Measurements from ENCODE around the gene GPR119.
"Not testable (repeated sequence)": the region's sequence is repeated elsewhere in the genome, so short reads cannot be mapped to it uniquely, and the experiment has no call there.

Gene GPR119

DNA sequence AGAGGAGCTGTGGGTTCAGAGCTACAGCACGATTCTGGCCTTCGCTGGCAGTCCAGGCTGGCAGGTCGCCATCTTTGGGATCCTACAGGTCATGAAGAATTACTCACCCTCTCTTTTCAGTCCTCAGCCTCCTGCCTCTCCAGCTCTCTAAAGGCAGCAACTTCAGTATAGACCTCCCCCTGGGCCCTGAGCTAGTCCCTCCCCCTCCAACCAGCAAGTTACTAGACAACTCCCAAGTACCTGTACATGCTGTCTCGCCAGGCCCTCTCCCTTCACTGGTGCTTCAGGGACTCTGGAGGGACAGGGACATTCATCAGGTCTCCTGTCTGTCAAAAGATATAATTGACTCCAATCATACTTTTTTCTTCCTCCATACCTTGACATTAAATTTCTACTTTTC lies at the start of gene GPR119:
TSS of gene GPR119 (minus strand) at position 155 of the 400 bp plus-strand sequence. CDS start 227 bp downstream, outside the sequence.
- DNase-seq = no peak

DNA sequence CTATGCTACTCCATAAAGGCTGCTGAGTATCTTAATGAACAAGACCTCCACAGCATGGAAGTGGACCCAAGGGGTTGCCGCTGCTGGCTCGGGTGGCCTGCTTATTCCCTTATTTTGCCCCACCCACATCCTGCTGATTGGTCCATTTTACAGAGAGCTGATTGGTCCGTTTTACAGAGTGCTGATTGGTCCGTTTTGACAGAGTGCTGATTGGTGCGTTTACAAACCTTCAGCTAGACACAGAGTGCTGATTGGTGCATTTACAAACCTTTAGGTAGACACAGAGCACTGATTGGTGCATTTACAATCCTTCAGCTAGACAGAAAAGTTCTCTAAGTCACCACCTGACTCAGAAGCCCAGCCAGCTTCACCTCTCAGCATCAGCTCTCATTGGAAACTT lies 43.8 kb upstream of the GPR119 start:
- DNase-seq = not testable (repeated sequence)

DNA sequence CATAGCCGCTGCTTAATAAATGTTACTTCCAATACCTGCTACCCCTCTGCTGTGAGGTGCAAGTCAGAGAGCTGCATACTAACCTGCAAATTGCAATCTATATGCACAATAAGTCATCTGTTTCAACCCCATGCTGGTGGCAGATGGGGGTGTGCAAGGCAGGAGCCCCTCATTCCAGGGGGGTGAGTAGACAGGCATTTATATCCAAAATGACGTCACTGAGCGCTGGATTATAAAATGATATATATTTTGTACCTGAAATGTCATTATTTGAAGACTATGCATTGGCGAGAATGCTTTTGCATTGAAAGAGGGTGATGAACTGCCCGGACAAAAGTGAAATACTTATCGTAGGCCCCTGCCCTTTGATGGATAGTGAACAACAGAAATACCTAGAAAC lies 41.1 kb upstream of the GPR119 start:
- DNase-seq = no peak

DNA sequence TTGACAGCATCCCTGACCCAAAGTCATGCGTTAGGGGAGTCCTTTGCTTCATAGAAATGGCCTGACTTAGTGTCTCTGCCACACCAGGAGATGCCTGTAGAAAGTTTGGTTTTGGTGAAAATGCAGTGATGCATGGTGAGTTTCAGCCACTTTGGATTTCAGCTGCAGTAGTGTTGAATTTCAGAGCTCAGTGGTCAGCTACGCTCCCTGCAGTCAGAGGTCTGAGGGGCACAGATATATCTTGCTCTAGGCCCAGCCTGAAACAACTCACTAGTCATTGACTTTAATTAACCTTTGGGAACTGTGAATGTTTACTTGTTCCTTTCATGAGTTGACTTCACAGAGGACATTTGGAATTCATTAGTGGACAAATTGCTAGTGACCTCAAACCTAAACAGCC lies 33.8 kb upstream of the GPR119 start:
- DNase-seq = no peak

DNA sequence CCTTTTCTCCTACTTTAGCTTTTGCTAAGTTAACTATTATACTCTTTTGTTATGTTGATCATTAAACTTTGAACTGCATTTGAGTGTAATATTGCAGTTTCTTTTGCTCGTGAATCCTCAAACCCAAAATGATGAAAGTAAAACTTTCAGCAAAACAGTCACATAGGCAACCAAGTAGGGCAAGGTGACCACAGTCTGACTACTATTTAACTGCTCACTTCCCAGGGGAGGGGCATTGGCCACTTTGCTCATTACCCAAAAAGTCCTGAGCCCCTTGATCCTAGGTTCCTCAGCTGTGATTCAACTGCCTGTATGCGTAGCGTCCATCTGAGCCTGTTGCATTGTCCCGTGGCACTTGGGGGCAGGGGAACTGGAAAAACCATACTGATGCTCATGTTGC lies 33.3 kb upstream of the GPR119 start:
- no peak for DNase-seq

DNA sequence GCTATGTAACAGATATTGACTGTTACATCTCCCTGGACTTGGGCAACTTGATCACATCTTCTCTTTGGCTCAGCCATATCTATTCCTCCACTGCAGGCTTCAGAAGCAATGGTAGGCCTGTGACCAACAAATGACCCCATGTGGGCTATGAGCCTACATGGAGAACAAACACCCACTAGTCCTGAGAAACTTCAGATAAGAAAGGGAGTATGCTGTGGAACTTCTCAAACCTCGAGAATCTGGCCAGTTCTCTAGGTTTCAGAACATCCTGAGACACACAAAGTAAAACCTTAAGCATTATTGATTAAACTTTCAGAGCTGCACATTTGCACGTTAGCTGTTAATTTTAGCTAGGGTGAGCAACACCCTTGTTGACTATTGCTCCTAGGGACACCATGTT lies 32.6 kb upstream of the GPR119 start:
- DNase-seq = no peak

DNA sequence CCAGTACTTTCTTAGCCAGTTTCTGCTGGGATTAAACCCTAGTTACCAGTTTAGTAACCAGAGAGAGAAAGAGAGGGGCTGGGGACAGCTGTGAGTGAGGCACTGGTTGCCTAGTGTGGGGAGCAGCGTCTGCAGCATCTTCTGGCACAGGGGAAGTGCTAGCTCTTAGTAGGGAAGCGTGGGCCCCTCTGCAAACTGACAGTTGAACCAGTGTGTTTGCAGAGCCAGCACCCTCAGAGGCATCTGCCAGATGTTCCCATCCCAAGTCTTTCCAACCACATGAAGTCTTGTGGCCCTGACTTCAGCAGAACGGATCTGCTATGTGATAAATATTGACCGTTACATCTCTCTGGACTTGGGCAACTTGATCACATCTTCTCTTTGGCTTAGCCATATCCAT lies 31.3 kb upstream of the GPR119 start:
- no peak for DNase-seq

DNA sequence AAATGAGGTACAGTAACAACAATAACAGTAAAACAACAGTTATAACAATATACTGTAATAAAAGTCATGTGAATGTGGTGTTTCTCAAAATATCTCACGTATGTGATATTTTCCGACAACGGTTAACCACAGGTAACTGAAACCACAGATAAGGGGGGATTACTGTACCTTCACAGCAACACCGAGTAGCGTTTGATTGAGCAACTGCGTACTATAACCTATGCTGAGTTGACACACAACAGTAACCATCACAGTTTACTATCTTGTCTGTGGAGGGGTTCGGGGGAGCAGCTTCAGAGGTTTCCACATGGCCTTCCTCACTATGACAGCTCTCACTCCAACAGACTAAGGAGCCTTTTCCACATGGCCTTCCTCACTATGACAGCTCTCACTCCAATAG lies 29.7 kb upstream of the GPR119 start:
- no peak for DNase-seq

DNA sequence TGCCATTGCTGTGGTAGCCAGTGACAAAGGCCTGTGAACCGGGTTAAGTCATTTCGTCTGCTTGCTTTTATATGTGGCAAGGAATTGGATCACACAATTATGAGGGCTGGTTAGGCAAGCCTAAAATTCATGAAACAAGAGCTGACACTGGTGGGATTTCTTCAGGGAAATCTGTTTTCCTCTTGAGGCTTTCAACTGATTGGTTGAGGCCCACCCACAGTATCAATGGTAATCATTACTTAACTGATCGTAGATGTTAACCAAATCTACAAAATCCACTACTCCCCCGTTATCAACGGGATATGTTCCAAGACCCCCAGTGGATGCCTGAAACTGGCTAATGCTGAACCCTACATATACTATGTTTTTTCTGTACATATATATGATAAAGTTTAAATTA lies 29.3 kb upstream of the GPR119 start:
- DNase-seq = no peak

DNA sequence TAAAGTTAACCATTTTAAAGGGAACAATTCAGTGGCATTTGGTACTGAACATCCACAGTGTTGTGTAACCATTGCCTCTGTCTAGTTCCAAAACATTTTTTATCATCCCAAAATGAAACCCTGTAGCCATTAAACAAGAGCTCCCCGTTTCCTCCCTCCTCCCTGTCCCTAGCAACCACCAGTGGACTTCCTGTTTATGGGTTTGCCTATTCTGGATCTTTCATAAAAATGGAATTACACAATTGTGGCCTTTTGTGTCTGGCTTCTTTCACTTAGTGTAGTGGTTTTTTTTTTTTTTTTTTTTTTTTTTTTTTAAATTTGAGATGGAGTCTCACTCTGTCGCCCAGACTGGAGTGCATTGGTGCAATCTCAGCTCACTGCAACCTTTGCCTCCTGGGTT lies 27.9 kb upstream of the GPR119 start:
- DNase-seq = no peak

DNA sequence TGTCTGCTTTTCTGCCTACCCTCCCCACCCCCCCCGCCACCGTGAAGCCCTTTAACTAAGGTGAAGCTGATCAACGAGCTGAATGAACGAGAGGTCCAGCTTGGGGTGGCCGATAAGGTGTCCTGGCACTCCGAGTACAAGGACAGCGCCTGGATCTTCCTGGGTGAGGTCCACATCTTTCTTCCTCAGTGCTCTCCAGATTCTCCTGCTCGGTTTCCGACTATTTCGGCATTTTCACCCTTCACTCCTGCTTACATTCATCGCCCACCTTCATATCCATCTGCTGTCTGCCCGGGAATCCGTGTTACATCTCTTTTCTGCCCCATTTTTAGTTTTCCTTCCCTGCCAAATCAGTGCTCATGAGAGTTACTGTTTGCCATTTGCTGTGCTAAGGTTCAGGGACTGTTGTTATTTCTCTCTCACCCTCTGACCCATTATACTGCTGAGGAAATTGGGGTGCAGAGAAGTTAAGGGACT lies 16.8 kb upstream of the GPR119 start:
- no peak for DNase-seq

DNA sequence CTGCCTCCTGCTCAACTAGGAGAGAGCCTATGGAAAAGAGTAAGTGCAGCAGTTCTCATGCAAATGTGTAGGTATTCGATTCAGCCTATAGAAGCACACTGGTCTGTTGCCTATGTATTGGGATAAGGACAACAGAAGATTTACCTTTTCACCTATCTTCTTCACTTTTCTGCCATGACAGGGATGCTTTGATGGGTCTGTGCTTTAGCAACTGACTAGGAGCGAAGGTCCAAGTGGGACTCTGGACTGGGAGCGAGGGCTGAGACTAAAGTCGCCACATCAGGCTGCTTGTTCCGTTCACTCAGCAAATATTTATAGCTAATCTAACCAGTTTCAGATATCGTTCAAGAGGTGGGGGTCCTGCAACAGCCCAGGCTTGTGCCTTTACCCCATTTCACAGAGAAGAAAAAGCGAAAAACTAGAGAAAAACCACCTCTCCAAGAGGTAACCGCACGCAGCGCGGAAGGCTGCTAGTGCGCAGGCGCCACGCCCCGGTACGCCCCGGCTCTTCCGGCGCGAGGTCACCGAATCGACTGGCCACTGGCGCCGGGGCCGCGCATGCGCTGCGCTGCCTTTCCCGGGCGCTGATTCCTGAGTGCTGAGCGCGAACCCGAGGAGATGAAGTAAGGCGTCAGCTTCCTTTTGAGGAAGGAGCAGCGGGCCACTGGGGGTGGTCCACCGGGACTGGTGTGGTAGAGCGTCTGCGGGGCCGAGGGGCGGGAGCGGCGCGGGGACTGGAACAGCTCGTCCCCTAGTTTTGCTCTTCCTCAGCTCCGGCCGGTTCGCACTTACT lies 16.1 kb upstream of the GPR119 start, which contains the start of gene RBMX2:
TSS of gene RBMX2 (plus strand) at position 573 of the 793 bp plus-strand sequence. CDS start at position 619, 46 bp downstream.
- peak; percentile 69 for DNase-seq

DNA sequence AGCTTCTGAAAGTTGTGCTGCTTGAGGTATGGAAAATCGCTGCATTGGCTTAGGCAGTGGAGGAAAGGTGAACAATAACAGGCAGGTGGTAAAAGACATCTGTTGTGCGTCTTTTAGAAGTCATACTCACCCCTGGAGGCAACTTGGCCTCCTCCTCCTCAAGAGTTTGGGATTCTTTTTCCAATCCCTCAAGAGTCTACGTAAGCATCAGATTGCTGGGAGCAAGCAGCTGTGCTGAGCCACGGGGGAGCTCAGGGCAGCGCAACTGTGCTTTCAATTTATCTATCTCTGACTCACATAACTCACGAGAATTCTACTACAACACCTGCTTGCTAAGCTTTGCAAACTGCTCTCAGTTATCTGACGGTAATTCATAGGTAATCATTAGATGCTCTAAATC lies 9.9 kb upstream of the GPR119 start:
- DNase-seq = no peak

DNA sequence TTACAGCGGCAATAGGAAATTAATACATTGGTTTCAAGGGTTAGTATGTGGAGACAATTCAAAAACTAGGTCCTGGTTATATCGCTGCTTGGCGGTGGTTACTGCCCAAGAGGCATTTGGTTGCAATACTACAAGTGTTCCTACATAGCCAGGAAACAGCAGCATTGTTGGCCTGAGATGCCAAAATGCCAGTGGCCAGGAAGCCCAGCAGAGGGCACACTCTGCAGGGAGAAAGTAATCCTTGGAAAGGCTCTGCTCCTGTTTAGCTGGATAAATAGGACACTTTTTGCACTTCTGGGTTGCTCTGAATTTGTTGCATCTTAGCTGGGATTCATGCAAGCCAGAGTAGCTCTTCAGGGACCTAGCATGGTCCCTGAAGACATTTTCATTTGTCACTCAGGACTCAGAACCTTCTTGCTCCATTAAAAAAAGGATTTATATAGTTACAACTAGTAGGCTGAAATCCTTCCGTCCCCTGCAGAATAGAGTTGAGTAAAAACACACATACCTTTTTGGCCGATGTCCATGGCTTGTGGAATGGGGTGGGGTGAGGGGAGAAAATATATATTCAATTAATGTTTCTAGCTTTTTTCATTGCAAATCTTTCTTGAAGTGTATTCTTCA lies 8.1 kb upstream of the GPR119 start:
- no peak for DNase-seq

DNA sequence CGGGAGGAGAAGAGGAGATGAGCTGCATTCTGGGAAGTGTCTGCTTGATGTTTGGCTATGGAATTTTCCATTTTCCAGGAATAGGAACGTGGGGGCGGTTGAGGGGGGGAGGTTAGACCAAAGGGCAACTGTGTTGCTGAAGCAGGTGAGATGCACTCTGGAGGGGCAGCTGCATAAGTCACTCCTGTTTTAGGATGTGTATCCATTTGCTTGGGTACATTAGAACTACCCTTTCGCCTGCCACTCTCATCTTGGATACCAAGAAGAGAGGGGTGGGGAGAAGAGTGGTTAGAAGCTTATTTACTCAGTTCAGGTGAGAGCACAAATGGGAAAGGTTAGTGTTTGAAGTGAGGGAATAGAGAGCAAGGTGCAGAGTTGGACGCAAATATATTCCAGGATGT lies 934 bp upstream of the GPR119 start:
- no peak for DNase-seq

DNA sequence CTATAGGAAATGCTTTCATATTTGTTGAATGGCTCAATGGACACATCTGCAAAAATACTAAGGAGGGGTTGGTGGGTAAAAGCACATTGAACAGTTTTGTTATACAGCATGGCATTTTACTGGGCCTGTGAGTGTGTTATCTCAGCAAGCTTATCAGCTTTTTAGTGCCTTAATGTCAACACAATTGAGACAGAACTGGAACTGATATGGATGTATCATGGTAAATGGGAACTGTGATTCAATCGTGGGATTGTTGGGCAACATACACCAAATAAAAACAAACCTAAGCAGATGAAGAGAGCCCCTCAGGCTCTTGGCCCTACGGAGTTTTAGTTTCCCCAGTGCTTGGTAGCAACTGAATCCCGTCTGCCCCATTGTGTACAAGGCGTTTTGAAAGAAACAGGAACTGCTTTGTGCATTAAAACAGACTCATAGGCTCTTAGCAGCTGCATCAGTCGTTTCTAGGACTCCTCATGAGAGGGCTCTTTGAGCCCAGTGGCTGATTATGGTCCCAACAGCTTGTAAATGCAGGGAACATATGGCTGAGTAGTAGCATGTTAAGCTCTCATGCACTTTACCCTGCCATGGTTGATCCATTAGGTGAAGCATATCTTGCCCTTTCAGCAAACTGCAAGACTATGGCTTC lies 7.3 kb downstream of the GPR119 start:
- DNase-seq = no peak

DNA sequence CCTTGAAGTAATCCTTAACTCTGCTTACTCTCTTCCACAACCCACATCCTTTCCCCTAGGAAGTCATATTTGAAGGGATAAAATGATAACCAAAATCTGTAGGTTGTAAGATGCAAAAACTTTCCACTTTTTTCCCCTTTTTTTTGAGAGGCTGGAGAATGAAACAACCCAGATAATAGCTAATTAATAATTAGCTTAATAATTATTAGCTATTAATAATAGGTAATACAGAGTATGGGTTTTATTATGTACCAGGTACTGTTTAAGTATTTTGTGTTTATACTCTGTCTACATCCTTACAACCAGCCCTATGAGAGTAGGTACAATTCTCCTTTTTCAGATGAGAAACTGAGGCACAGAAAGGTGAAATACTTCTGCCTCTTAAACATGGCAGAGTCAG lies 9.4 kb downstream of the GPR119 start:
- DNase-seq = no peak

DNA sequence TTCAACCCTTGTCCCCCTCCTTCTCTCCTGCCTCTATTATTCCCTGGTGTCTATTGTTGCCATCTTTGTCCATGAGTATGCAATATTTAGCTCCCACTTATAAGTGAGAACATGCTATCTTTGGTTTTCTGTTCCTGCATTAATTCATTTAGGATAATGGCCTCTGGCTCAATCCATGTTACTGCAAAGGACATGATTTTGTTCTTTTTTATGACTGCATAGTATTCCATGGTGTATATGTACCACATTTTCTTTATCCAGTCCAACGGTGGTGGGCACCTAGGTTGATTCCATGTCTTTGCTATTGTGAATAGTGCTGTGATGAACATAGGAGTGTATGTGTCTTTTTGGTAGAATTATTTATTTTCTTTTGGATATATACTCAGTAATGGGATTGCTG lies 33.4 kb downstream of the GPR119 start:
- not testable (repeated sequence) for DNase-seq

DNA sequence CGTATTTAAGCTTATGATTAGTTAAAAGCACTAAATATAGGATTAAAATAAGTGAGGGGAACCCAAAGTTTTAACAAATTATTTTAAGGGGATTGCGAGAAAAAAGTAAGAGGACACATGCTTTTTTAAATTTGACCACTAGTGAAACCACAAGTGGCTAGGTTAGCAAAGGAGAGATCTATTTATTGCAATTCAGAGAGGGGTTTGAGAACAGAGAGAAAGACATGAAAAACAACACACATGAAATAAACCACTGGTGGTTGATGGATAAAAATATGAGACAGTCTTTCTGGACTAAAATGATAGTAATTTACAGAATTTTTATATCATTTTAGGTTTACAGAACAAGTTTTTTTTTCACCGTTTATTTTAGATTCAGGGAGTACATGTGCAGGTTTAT lies 33.9 kb downstream of the GPR119 start:
- no peak for DNase-seq

DNA sequence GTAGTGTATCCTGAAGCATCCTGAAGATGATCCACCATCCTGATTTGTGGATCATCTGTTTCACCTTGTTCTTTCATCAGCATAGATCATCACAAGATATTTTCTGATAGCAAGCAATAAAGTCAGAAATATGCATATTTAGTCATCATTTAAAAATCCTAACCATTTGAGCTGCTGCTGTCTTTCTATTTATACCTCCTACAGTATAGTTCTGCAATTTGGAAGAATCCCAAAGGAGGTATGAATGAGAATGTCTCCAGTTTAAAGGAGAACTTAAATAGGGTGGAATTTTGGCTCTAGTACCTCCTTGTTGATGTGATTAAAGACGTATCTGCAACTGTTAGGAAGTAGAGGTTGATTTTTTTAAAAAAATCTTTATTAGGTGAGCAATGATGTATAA lies 38.2 kb downstream of the GPR119 start:
- no peak for DNase-seq

DNA sequence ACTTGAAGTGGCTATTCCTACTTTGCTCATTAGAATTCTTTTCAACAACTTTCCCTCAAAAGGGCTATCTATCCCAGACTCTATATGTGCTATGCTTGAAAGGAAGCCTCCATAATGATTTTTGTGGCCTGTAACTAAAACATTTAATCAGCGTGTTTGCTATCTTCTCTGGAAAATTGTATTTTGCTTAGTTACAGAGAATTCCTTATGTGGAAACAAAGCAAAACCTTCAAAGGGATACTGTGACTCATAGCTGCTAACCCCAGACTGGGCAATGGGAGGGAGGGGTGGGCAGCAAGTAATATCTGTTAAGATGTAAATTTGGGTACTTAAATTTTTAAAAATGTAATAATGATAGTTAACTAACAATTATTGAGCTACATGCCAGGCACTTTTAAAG lies 42.1 kb downstream of the GPR119 start:
- no peak for DNase-seq

DNA sequence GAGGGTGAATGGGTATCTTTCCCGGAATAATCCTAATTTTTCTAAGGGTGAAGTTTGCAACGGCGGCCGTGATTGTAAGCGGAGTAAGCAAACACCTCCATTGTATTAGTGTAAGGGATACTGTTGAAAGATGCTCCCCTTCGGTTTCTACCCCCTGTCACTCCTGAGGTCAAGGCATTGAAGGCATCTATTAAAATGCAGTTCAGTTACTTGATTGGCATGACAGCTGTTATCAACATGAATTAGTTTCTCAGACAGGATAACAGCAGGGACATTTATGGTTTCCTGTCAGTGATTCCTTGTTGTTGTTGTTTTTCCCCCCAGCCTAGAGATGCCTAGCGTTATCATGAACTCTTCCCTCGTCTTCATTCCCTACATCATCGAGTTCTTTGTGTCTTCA lies 45.2 kb downstream of the GPR119 start:
- DNase-seq = no peak

DNA sequence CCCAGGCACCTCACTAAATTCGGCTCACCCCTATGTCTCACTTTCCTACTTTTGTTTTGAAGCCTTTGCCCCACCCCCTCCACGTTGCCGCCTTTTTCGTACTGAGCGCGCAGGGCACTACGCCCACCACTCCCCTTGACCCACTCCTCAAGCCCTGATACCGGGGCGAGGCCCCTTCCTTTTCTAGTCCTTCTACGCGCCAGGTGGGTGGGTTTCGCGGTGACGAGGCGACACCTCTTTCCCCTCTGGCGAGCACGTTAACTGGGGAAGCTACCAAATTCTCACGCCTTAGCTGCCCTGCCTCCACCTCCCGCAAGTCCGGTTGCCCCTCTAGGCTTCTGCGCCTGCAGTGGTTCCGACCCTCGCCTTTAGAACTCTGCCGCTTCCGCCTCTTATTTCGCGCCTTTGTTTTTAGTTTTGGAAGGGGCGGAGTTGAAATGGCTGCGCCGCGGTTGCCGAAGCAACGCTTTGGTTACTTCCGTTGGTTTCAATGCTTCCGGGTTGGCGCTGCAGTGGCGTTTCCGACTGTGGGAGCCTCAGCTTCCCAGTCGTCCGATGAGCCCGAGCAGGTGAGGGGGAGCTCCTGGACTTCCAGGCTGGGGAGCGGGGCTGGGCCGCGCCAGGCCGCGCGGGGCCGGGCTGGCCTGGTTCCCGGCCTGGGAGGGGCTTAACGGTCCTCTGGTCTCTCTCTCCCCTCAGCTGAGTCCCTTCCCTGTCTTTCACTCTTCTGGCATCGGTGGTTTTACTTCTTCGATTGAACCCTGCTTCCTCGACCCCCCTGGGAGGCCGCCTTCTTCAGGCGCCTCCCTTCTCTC lies 45.9 kb downstream of the GPR119 start, which contains the start of gene SLC25A14:
TSS of gene SLC25A14 (plus strand) at position 512 of the 815 bp plus-strand sequence. CDS start 360 bp downstream, outside the sequence.
- peak; percentile 59 for DNase-seq

Data from activated CD4-positive, CD25-positive, alpha-beta regulatory T cell treated with anti-CD3 and anti-CD28 coated beads, Interleukin-2, amount 50 U/mL, for 72 hours (primary cell).